Hematopoietic multipotent progenitor cell treated with erythropoietin and hydrocortisone succinate and interleukin-3 and kit ligand, for 8 days (in vitro differentiated cells): Measurements from ENCODE around the gene FMN2.

Source experiments
- DNase-seq: peaks from one replicate; pipeline ENCODE4 v3.0.0-alpha.2; 2015

FMN2 gene

GRCh38 chr1:240091614-240092300 is at the start of gene FMN2:
Gene FMN2, plus strand, starts transcription at chr1:240091883. Its CDS starts 227 bp downstream, at chr1:240092110.
- DNase-seq = no peak

- no peak for DNase-seq
These were observed 47.1 kb upstream of the FMN2 start for GRCh38 chr1:240044620-240045019.

- no peak for DNase-seq
These were observed 45.7 kb upstream of the FMN2 start for GRCh38 chr1:240046000-240046399.

GRCh38 chr1:240054109-240054701 is 37.5 kb upstream of the FMN2 start:
- no peak for DNase-seq

GRCh38 chr1:240055936-240056335 is 35.7 kb upstream of the FMN2 start:
- DNase-seq = no peak

GRCh38 chr1:240056350-240056749 is 35.3 kb upstream of the FMN2 start:
- no peak for DNase-seq

GRCh38 chr1:240058049-240058448 is 33.6 kb upstream of the FMN2 start:
- no peak for DNase-seq

GRCh38 chr1:240068961-240069360 is 22.7 kb upstream of the FMN2 start:
- DNase-seq = no peak

GRCh38 chr1:240070188-240070587 is 21.5 kb upstream of the FMN2 start:
- DNase-seq = no peak

GRCh38 chr1:240073097-240073496 is 18.6 kb upstream of the FMN2 start:
- no peak for DNase-seq

GRCh38 chr1:240074422-240074821 is 17.3 kb upstream of the FMN2 start:
- DNase-seq = no peak

- no peak for DNase-seq
These were observed 16.8 kb upstream of the FMN2 start for GRCh38 chr1:240074908-240075307.

- no peak for DNase-seq
These were observed 7.3 kb upstream of the FMN2 start for GRCh38 chr1:240084337-240084736.

GRCh38 chr1:240084749-240085148 is 6.9 kb upstream of the FMN2 start:
- DNase-seq = no peak

- no peak for DNase-seq
These were observed 5.0 kb upstream of the FMN2 start for GRCh38 chr1:240086726-240087125.

- DNase-seq = no peak
These were observed 1.7 kb upstream of the FMN2 start for GRCh38 chr1:240090014-240090413.

- DNase-seq = no peak
These were observed 604 bp upstream of the FMN2 start for GRCh38 chr1:240090957-240091600.

- no peak for DNase-seq
These were observed 827 bp downstream of the FMN2 start for GRCh38 chr1:240092301-240093119.

GRCh38 chr1:240093120-240093961 is 1.7 kb downstream of the FMN2 start:
- DNase-seq = no peak

GRCh38 chr1:240094041-240094722 is 2.5 kb downstream of the FMN2 start:
- DNase-seq = no peak

GRCh38 chr1:240096974-240097373 is 5.3 kb downstream of the FMN2 start:
- DNase-seq = no peak

- no peak for DNase-seq
These were observed 6.9 kb downstream of the FMN2 start for GRCh38 chr1:240098534-240098933.
